Keratinocyte (primary cell): ENCODE data around the gene RETSAT. TPM values are rescaled to one million over a fixed set of nuclear protein-coding genes. Genes with fewer than 3 reads are reported as not detected.
"Not testable (repeated sequence)": the region's sequence is repeated elsewhere in the genome, so short reads cannot be mapped to it uniquely, and the experiment has no call there.

Source experiments
- DNase-seq: peaks from one replicate; pipeline ENCODE4 v3.0.0-alpha.2; 2011; ENCODE audit warnings: low read depth, missing footprints, low spot score
- FAIRE-seq: peaks from 2 replicates; lab custom pipeline; 2011; peaks lifted over from hg19 to GRCh38; lab: Jason Lieb, UNC
- H2AFZ ChIP-seq: 2 replicates; pipeline ENCODE4 v1.6.0; 2012; ENCODE audit warnings: low read length, control low read depth, inconsistent platforms; ENCODE audit not compliant: control insufficient read depth
- H3K27ac ChIP-seq: 2 replicates; pipeline ENCODE4 v1.5.1; 2011; ENCODE audit warnings: low read length; ENCODE audit not compliant: control insufficient read depth, insufficient read depth
- H3K27me3 ChIP-seq: 3 replicates; pipeline ENCODE4 v1.6.0; 2011; ENCODE audit warnings: low read length; ENCODE audit not compliant: control insufficient read depth, insufficient read depth; ENCODE audit errors: extremely low read depth
- H3K36me3 ChIP-seq, 2 experiments: 2 replicates in 1 of 2; 3 replicates in 1 of 2; pipeline ENCODE4 v1.5.1; 2011; ENCODE audit warnings: low read length in 2 of 2, mild to moderate bottlenecking in 1 of 2; ENCODE audit not compliant: control insufficient read depth in 2 of 2, insufficient read depth in 2 of 2; ENCODE audit errors: extremely low read depth in 1 of 2
- H3K4me1 ChIP-seq: 3 replicates; pipeline ENCODE4 v1.5.1; 2011; ENCODE audit warnings: low read length; ENCODE audit not compliant: control insufficient read depth, insufficient read depth; ENCODE audit errors: extremely low read depth
- H3K4me2 ChIP-seq: 3 replicates; pipeline ENCODE4 v1.6.0; 2011; ENCODE audit warnings: low read depth, low read length; ENCODE audit not compliant: control insufficient read depth, insufficient read depth; ENCODE audit errors: extremely low read depth
- H3K4me3 ChIP-seq, 3 experiments: fragments of 200-600 bp in 1 of 3; sonication (generic) in 1 of 3; 2 replicates in 2 of 3; 3 replicates in 1 of 3; pipeline ENCODE4 v1.5.1; 2011 to 2016; ENCODE audit warnings: low read length in 3 of 3, mild to moderate bottlenecking in 3 of 3, control low read depth in 2 of 3, inconsistent platforms in 1 of 3, low read depth in 1 of 3, mixed read lengths in 1 of 3, mixed run types in 1 of 3, moderate library complexity in 1 of 3; ENCODE audit not compliant: control insufficient read depth in 2 of 3, insufficient read depth in 2 of 3; ENCODE audit errors: extremely low read depth in 1 of 3
- H3K79me2 ChIP-seq: 2 replicates; pipeline ENCODE4 v1.6.0; 2012; ENCODE audit warnings: low read length; ENCODE audit not compliant: control insufficient read depth, insufficient read depth
- H3K9ac ChIP-seq: 3 replicates; pipeline ENCODE4 v1.6.0; 2011; ENCODE audit warnings: low read length; ENCODE audit not compliant: control insufficient read depth, insufficient read depth; ENCODE audit errors: extremely low read depth
- H3K9me1 ChIP-seq: 3 replicates; pipeline ENCODE4 v1.6.0; 2011; ENCODE audit warnings: low read length; ENCODE audit not compliant: control insufficient read depth, insufficient read depth; ENCODE audit errors: extremely low read depth
- H3K9me3 ChIP-seq: 2 replicates; pipeline ENCODE4 v1.5.1; 2012; ENCODE audit warnings: low read depth, low read length; ENCODE audit not compliant: control insufficient read depth
- H4K20me1 ChIP-seq: 3 replicates; pipeline ENCODE4 v1.6.0; 2011; ENCODE audit warnings: low read length; ENCODE audit not compliant: control insufficient read depth, insufficient read depth; ENCODE audit errors: extremely low read depth
- EZH2 ChIP-seq: IDR thresholded peaks from one replicate; pipeline ENCODE4 v1.6.1; 2012; ENCODE audit warnings: inconsistent platforms, mild to moderate bottlenecking, low read length, moderate library complexity
- dilution Hi-C: fragments of 300-500 bp; cut with MboI; formaldehyde crosslinking; loops from one replicate; pipeline ENCODE4 v1.7.0; 2020; ENCODE audit warnings: low sequenced_read_pairs; ENCODE audit not compliant: extremely low pct_ligation_motif_present
- polyA plus RNA-seq, 5 experiments: library from polyadenylated mRNA; depleted of rRNA in 3 of 5; stranded (reverse) in 3 of 5; stranded (forward) in 1 of 5; unstranded in 1 of 5; fragments of >200 nt; gene quantifications; 1 replicate in 1 of 5; 2 replicates in 3 of 5; 3 replicates in 1 of 5; pipeline versions ENCODE4 v1.2.1 to v1.2.3, GENCODE V29; 2011 to 2012; ENCODE audit warnings: missing spikeins in 2 of 5, low read depth in 1 of 5, low replicate concordance in 1 of 5
- TF ChIP-seq, protein P1 (sequence below), 3 experiments: IDR thresholded peaks in 1 of 3; conservative IDR thresholded peaks in 1 of 3; optimal IDR thresholded peaks in 1 of 3; 2 replicates in 2 of 3; 3 replicates in 1 of 3; pipeline versions ENCODE3 to v1.5.1; 2011; ENCODE audit warnings: low read length in 3 of 3, mild to moderate bottlenecking in 3 of 3, moderate library complexity in 2 of 3, control low read depth in 1 of 3, inconsistent platforms in 1 of 3; ENCODE audit not compliant: insufficient read depth in 2 of 3; ENCODE audit errors: extremely low read depth in 1 of 3

The RETSAT gene
- polyA plus RNA-seq, 1 donor (not counting 4 experiments of a cell fraction or from before 2014, with no cell fraction given): 74.0 TPM

DNA sequence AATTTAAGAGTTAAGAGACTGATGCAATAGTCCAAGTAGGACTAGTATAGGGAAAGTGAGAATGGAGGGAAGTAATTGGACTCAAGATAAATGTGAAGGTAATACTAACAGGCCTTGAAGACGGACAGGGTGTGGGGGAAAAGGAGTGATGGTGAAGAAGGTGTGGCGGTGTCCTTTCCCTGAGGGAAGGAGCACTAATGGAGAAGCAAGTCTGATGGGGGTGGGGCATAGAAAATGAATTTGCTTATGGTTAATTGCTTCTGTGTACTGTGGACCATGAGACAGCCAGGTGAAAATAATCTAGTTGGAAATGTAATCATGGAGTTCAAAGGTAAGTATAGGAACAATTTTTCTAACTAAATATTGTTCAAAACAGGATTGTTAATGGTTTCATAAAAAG lies 19.4 kb downstream of the RETSAT start:
- H3K79me2 ChIP-seq: no peaks in the 10 kb centered on the region
- no peak overlapping the region for H3K4me2 ChIP-seq
- H3K9ac ChIP-seq: no peak overlapping the region
- no peaks in the 10 kb centered on the region for H3K4me1 ChIP-seq
- H3K9me3 ChIP-seq: no peaks in the 10 kb centered on the region
- no peak for DNase-seq
- no peak overlapping the region for H2AFZ ChIP-seq
- dilution Hi-C loops: no loop called here
- no peak for FAIRE-seq
- H3K4me3 ChIP-seq: no peak overlapping the region
- H4K20me1 ChIP-seq: no peaks in the 10 kb centered on the region
- H3K27me3 ChIP-seq: no peaks in the 10 kb centered on the region
- TF ChIP-seq, protein P1, sequence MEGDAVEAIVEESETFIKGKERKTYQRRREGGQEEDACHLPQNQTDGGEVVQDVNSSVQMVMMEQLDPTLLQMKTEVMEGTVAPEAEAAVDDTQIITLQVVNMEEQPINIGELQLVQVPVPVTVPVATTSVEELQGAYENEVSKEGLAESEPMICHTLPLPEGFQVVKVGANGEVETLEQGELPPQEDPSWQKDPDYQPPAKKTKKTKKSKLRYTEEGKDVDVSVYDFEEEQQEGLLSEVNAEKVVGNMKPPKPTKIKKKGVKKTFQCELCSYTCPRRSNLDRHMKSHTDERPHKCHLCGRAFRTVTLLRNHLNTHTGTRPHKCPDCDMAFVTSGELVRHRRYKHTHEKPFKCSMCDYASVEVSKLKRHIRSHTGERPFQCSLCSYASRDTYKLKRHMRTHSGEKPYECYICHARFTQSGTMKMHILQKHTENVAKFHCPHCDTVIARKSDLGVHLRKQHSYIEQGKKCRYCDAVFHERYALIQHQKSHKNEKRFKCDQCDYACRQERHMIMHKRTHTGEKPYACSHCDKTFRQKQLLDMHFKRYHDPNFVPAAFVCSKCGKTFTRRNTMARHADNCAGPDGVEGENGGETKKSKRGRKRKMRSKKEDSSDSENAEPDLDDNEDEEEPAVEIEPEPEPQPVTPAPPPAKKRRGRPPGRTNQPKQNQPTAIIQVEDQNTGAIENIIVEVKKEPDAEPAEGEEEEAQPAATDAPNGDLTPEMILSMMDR (optimal IDR thresholded peaks at IDR 0.05 in 1 of 3, IDR thresholded peaks at IDR 0.05 in 1 of 3, conservative IDR thresholded peaks at IDR 0.05 in 1 of 3; ENCODE audit: extremely low read depth in 1 of 3, insufficient read depth in 2 of 3, low read length in 3 of 3): no peak
- TF ChIP-seq EZH2: no peak
- no peaks in the 10 kb centered on the region for H3K9me1 ChIP-seq
- no peaks in the 10 kb centered on the region for H3K36me3 ChIP-seq
- no peak overlapping the region for H3K27ac ChIP-seq

DNA sequence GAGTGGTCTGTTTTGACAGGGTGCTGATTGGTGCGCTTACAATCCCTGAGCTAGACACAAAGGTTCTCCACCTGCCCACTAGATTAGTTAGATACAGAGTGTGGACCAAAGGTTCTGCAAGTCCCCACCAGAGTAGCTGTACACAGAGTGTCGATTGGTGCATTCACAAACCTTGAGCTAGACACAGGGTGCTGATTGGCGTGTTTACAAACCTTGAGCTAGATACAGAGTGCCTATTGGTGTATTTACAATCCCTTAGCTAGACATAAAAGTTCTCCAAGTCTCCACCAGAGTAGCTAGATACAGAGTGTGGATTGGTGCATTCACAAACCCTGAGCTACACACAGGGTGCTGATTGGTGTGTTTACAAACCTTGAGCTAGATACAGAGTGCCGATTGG lies 20.5 kb downstream of the RETSAT start:
- H2AFZ ChIP-seq, H3K9ac ChIP-seq, H3K4me3 ChIP-seq, H3K27me3 ChIP-seq, H3K4me1 ChIP-seq, H3K27ac ChIP-seq, FAIRE-seq, H4K20me1 ChIP-seq, dilution Hi-C loops, DNase-seq, H3K79me2 ChIP-seq, H3K9me3 ChIP-seq, H3K36me3 ChIP-seq, H3K4me2 ChIP-seq, H3K9me1 ChIP-seq: not testable (repeated sequence)
